8988T (cell line): ENCODE data around the gene CFAP57.

ENCODE experiments used
- DNase-seq: peaks from one replicate; pipeline ENCODE4 v3.0.0; 2011

CFAP57 gene

DNA sequence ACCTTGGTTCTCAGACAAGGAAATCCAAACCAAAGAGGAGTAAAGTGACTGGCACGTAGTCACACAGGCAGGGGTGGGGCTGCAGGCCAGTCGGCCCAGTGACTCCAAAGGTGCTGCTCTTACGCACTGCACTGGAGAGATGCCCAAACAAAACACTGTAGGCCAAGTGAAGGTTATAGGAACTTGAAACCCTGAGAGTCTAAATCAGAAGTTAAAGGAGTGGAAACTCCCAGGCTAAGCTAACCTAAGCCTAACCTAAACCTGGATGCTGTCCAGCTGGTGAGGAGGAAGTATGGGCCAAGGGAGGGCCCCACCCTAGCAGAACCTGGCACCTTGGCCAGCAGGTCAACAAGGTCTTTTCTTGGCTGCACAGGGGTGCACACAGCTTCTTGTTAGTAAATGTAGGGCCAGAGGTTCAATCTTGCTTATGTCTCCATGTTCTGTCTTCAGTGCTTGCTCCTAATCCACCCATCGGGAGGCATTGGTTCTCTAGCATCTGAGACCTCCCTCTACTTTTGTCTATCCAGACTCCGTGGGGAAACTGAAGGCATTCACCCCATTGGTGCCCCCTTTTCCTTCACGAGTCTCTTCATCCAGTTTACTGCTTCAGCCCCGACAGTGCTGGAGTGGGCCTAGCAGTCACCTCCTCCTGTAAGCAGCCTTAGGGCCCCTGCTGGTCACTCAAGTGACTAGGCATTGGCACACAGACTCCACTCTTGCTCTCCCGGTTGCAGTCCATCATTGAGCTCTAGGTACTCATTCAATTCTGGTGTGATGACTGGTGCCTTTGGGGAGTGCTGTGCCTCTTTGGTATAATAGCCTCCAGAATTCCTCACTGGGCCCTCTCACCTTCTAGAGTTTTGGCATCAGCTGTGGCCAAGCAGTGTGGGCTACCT lies 84.8 kb downstream of the CFAP57 start:
- no peak for DNase-seq

DNA sequence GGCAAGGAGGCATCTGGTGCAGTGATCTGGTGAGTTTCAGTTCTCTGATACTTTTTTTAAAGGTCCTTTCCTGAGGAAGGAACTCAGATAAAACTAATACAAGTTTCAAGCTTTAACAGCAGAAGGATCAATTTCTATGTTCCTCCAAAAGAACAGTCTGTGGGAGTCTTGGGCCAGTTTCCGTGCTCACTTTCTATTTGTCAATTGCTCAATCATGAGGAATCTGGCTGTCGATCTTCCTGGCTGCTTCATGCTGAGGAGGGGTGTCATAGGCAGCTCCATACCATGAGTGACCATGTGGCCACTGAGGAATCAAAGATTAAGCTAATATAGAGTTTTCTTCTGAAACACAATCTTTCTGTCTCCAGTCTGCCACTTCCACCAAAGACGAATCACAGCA lies 86.2 kb downstream of the CFAP57 start:
- DNase-seq = no peak

DNA sequence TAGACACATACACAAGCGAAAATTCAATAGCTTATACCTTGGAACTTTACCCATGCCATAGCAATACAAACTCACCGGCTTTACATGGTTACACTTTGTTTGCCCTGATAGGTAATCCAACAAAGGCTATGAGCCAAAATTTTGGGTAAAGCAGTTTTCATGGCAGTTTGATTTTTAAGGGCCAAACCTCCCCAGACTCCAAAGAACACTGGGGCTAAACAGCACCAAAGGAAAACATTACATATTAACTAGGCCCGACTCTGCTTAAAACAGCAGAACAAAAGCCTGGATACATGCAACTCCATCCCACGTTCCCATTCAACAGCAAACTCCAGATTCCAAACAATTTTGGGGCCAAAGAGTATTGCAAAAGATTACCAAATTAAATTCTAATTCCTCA lies 93.3 kb downstream of the CFAP57 start:
- DNase-seq = no peak

DNA sequence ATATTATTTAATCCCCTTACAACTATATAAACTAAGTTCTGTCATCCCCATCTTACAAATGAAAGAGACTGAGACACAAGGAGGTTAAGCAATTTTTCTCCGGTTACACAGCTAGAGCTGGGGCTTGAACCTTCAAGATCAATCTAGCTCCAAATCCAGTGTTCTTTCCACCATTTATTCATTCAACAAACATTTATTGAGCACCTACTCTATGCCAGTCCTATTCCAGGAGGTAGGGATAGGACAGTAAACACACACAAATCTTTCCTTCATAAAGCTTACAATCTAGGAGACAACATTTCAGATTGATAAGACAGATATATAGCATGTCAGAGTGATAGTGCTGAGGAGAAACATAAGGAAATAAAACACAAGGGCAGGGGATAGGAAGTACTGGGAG lies 94.8 kb downstream of the CFAP57 start:
- DNase-seq = no peak

DNA sequence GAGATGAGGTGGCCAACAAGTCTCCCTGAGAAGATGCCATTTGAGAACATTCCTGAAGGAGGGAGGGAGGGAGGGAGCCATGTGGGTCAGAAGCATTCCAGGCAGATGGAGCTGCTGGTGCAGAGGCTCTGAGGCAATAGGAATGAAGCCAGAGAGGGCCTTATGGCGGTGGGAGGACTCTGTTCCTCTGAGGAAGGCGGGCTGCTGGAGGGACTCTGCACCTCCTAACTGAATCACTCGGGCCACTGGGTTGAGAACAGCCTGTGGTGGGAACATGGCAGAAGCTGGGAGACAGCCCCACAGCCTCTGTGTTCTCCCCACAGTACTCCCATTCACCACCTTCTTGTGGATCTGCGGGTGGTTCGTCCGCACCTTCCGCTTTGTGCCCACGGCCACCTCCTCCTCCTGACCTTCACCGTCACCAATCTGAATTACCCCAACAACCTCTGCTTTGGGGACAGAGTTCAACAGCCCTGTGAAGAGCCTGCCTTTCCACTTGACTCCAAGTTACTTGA lies 95.2 kb downstream of the CFAP57 start:
- DNase-seq = no peak

DNA sequence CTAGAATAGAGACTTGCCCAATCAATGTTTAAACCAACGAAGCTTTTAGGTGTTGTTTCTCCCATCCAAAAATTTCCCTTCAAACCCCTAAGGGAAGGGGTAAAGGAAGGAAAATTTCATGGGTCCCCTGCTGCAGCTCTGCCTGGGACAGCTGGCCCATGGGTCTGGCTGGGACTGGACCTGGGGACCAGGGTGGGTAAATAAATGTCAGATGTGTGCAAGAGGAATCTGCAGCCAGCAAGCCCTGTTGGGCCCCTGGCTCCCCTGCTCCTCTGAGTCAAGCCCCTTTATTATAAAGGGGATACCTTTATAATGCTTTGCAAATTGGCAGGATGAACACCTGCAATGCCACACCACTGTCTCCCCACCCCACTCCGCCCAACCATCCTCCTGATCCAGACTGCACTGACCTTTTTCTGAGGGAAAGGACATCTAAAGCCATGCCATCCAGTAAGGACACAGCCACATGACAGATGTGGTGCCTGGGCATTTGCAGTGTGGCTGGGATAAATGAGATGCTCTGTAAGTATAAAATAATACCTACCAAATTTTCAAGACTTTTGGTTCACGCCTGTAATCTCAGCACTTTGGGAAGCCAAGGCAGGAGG lies 95.8 kb downstream of the CFAP57 start:
- DNase-seq = no peak

DNA sequence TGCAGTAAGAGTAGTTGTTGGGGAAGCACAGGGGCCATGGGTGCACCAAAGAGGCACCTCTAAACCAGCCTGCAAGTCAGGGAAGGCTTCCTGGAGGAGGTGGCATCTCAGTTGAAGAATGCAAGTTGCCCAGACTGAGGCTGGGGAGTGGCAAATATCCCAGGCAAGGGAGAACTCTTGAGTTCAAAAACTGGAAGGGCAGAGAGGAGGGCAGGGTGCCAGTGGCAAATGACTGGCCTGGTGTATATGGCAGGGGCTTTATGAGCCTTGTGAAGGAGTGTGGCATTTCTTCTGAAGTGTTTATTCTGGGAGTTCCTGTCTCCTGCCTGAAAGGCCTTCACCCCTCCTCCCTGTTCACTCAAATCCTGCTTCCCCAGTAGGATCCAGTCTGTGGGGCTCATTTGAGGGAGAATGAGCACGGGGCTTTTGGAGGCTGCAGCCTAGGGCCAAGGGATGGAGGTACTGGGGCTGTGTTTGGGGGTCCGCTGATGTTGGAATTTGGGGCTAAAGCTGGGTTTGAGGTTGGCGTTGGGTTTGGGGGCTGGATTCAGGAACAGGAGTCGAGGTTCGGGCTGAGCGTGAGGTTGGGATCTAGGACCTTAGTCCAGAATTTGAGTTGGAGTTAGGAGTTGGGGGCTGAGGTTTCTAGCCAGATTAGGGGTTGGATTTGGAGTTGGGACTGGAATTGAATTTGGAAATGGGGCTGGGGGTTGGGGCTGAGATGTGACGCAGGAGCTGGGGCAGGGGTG lies 97.7 kb downstream of the CFAP57 start, which contains the start of gene TMEM125:
Gene TMEM125, plus strand, starts transcription at position 357 of the 749 bp plus-strand sequence. CDS start 2,740 bp downstream, outside the sequence.
- no peak for DNase-seq

DNA sequence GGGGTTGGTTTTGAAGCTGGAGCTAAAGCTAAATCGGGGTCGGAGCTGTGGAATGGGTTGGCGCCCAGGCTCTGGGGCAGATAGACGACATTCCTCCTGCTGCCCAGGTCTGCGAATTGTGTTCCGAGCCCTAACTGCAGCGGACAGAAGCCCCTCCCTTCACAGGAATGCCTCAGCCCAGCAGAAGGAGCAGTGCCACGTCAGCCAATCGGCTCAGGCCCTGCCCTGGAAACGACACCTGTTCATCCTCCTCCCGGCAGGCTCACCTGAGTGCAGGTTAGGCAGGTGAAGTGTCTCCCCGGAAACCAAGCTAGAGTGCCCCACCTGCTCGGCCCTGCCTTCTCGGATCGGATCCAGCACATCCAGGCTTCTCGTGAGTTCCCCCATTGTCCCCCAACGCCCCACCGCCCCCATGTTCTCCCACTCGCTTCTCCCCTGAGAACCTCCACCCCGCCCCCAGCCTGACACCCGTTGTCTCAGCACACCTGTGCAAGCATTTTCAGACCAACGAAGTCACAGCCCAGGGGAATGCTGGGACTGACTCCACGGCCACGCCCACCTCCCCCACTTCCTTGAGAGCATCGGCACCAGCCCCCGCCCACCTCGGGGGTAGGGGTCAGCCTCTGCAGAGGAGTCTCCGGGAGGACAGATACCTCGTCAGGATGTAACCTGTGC lies 98.4 kb downstream of the CFAP57 start:
- DNase-seq = no peak

DNA sequence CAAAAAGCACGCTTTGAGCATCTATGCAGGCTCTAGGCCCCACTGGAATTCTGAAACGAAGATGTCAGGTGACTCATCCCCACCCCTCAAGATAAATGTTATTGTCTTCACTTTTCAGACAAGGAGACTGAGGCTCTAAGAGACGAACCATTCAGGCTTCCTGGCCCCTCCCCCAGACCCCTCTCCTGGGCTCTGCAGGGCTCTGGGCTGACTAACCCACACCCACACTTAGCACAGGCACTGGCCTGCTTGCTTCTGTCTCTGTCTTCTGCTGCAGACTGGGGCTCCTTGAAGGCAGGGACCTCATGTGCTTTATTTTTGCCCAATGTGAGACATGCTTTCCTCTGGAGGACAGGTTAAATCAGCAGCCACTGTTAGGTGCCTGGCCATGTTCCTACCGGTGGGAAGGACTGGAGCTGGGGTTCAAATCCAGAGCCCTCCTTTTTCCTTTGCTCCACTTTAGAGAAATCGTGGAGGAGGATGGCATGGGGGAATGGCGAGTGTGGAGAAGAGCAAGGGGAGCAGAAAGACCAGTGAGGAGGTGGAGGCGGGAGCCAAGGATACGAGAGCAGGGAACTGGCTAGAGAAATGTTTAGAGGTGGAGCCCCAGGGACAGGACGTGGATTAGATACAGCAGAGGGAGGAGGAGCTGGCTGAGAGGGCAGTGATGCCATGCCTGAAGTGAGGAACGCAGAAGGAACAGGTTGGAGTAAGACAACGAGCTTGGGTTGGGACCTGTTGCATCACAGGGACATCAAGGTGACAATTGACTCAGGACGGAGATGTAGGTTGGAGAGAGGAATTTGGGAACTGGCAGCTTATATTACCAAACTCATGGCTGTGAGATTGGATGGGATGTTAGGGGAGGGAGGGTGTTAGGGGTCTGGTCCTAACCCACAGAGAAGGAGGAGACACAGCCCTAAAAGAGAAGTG lies 99.3 kb downstream of the CFAP57 start:
- DNase-seq = no peak

DNA sequence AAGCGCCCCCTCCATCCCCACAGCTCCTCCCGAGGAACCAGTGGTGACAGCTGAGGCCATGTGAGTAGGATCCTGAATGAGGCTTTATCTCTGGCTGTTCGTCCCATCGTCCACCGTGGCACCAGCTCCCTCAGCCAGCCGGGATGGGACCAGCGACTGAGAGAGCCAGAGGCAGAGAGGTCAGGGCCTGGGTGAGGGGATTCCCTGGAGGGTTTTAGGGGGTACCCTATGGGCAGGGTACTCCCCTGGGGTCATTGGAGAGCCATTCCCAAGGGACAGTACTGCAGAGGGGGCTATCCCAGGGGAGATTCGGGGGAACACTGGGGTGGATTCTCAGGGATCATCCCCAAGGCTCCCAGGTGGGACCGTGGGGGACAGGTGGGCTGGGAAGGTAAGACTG lies 100.0 kb downstream of the CFAP57 start:
- no peak for DNase-seq

DNA sequence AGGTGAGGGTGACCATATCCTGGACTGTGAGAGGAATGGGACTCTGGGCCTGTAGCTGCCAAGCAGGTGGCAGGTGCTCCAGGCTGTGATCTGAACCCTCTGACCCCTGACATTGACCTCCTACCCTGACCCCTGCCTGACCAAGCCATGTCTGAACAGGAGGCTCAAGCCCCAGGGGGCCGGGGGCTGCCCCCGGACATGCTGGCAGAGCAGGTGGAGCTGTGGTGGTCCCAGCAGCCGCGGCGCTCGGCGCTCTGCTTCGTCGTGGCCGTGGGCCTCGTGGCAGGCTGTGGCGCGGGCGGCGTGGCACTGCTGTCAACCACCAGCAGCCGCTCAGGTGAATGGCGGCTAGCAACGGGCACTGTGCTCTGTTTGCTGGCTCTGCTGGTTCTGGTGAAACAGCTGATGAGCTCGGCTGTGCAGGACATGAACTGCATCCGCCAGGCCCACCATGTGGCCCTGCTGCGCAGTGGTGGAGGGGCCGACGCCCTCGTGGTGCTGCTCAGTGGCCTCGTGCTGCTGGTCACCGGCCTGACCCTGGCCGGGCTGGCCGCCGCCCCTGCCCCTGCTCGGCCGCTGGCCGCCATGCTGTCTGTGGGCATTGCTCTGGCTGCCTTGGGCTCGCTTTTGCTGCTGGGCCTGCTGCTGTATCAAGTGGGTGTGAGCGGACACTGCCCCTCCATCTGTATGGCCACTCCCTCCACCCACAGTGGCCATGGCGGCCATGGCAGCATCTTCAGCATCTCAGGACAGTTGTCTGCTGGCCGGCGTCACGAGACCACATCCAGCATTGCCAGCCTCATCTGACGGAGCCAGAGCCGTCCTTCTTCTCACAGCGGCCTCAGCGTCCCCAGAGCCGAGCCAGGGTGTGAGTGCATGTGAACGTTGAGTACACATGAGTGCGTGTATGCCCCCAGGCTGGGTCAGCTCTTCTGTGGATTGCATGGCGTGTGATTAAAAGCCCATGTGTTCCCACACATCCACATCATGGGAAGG lies 100.7 kb downstream of the CFAP57 start:
- DNase-seq = no peak

DNA sequence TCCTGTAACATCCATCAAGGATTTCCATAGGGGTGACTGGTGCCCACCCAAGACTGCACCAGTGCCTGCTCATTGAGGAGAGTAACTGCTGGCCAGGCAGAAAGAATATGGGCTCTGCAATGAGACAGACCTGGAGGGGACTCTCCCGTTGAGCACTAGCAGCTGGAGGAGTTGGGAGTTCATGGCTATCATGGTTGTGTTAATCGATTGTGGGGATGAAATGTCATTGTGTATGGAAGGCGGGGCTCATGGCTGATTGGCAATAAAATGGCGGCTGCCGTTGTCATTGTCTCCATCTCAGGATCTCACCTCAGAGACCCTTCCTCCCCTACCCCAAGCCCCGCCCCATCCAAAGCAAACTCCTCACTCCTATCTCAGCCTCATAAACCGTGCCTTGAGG lies 101.6 kb downstream of the CFAP57 start:
- no peak for DNase-seq

DNA sequence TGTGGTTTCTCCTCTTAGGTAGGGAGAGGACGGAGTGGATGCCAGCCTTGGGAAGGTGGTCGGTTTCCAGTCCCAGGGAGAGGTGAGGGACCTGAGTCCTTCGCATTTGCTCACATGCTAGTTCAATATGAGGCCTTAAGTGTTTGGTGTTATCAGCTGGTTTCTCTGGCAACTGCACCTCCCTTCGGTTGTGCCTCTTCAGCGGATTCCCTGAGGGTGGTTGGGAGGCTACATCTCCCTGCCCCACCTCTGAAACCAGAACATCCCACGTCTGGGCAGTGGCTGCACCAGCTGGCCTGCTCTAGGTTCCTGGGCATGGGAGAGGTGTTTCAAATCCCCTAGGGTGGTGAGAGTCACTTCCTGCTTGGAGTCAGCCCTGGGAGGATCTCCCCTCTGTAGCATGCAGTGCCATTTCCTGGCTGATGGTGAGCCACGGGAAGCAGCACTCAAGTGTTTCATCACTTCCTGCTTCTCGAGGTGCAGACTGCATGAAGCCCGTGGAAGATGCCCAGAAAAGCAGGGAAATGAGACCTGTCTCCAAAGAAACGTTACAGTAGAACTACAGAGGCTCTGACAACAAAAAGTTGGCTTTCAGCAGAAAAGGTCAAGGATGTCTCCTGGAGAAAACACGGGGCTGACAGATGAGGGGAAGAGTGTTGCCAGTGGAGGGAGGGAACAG lies 102.1 kb downstream of the CFAP57 start:
- peak; percentile 62 for DNase-seq

DNA sequence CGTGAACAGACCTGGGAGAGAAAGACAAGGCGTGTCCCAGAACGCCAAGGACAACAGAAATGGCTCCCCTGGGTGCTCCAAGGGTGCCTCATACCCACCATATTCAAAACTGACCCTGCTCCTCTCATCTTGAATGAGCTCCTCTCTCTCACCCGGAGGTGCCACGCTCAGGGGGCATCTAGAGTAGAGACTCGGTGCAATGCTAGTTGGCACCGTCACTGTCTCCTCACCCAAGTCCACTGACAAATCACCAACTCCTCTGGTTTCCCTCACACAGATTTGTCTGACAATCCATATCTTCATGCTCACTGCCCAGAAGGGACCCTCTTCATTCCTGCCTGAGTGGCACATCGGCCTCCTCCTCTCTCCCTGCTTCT lies 102.7 kb downstream of the CFAP57 start:
- no peak for DNase-seq

DNA sequence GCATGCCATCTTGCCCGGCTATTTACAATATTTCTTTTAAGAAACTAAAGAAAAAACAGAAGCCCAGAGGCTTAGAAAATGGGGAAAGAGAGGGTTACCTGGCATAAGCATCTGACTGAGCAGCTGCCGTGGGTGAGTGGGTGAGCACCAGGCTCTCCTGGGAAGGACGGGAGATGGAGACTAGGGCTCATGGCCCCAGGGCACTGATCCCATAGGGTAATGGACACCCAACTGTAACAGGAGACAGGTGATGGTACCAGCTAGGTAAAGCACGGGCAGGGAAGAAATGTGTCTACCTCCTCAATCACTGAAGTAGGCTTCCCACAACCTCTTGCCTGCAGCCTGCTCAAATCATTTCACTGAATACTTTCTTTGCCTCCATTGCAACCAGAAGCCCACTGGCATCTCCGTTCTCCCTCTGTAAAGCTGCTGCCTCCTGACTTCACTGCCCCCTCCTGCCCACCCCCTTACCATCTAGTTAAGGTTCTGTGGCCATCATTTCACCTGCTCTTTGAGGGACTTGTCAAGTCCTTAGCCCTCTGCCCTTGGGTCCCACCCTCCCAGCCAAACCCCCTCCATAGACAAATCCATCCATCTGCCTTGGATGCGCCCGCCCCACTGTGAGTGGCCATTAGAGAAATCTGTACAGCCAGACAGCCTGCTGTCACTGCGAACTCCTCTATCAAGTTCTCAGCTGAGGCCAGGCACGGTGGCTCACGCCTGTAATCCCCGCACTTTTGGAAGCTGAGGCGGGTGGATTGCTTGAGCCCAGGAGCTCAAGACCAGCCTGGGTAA lies 103.9 kb downstream of the CFAP57 start:
- DNase-seq = no peak

DNA sequence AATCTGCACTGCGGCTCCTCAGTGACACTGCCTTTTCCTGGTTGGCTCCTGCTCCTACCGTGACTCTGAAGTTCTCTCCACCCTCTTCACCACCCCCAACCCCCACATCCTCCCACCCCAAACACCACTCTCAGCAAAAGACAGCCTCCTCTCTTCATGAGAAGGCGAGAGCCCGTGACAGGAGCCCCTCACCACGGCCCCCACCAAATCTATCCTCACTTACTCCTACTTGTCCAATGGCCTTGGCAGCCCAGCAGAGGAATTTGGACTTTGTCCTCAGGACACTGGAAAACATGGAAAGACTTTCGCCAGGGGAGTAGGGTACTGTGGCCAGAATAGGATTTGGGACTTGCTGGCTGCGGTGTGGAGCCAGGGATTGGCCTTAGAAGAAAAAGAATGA lies 104.5 kb downstream of the CFAP57 start:
- no peak for DNase-seq

DNA sequence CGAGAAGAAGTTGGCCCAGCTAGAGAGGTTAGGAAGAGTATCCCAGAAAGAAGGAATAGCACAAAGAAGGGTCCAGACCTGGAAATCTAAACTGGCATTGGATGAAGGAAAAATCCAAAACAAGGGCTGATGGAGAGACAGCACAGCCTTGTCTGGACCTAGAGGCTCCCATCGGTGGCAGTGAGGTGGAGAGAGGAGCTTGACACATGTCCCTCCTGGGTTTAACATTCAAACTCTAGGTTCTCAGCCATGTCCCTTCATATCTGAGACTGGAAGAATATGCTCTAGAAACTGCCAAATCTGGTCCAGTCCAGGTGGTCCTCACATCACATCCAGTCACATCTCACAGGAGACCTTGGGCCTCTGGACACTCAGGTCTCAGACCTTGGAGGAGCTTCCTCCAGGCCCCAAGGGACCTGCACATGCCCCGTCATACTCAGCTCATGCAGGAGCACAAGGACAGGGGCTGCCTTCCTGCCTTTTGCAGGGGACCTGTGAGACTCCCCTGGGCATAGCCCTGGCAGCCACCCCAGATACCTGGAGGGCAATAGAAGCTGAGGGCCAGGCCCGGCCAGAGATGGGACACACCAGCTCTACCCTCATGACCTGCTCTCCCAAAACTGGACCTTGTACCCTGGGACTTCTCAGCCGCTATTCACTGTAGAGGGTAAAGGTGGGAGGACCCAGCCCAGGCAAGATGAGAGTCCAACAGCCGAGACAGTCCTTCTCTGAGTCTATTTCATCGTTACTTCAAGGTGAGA lies 105.2 kb downstream of the CFAP57 start:
- DNase-seq = no peak

DNA sequence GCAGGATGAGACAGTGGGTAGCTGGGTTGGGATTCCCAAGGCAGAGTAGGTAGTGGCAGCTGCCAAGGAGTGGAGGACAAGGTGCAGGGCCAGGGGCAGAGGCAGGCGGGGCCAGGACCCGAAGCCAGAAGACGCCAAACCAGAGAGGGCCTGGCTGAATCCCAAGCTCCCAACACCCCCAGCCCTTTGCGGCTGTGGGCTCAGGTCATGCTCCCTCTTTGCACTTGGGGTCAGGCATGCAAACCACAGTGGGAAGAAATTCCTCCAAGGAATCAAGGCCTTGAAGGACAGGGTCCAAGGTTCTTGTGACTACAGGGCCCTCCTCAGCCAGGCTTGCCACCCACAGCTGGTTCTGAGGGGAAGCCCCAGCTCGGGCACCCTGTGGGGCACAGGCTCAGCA lies 107.0 kb downstream of the CFAP57 start:
- no peak for DNase-seq
